ENCODE data around the gene DOCK4.

Gene DOCK4

DNA sequence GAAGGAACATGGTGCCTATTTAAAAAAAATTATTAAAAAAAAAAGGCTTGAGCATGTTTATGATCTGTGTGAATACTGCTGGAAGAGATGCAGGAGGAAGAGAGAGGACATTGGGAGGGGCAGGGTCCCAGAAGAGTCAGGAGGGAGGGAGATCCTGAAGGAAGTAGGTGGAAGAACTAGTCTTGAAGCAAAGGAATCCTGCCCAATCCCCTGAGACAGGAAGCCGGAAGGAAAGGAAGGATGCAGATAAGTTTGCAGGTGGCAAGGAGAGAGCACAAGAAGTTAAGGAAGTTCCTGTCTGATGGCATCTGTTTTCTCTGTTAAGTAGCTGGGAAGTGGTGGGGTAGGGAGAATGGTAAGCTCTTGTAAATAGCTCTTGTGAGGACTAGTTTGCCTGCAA, 318.5 kb downstream of the DOCK4 start:
- no peak overlapping the region for H3K27ac Mint-ChIP-seq
- H3K9me3 Mint-ChIP-seq, result no peaks in the 10 kb centered on the region
- DNase-seq, result no peak
- no peaks in the 10 kb centered on the region for H3K4me1 Mint-ChIP-seq
- H3K4me3 Mint-ChIP-seq, result no peak overlapping the region
- no peaks in the 10 kb centered on the region for H3K36me3 Mint-ChIP-seq
- CTCF ChIA-PET, result no interaction called here
- no peaks in the 10 kb centered on the region for H3K27me3 Mint-ChIP-seq

DNA sequence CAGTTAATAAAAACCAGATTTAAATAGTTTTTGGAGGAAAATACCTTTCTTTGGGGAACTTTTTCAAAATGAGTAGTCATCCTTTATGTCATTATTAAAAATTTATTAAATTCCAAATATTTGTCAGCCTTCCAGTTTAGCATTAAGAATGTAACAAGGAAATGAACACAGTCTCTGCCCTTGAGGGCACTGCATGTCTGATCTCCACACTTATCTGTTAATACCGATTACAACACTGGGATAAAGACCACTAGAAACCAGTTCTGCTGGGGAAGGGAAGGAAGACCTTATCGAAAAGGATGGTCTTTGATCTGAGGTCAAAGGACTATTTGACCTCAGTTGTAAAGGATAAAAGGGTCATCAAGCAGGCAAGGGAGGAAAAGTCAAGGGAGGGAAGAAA, 320.0 kb downstream of the DOCK4 start:
- no peaks in the 10 kb centered on the region for H3K9me3 Mint-ChIP-seq
- no peak for DNase-seq
- no peaks in the 10 kb centered on the region for H3K36me3 Mint-ChIP-seq
- no peak overlapping the region for H3K4me3 Mint-ChIP-seq
- no peak overlapping the region for H3K27ac Mint-ChIP-seq
- no peaks in the 10 kb centered on the region for H3K4me1 Mint-ChIP-seq
- CTCF ChIA-PET, result no interaction called here
- H3K27me3 Mint-ChIP-seq, result no peaks in the 10 kb centered on the region

DNA sequence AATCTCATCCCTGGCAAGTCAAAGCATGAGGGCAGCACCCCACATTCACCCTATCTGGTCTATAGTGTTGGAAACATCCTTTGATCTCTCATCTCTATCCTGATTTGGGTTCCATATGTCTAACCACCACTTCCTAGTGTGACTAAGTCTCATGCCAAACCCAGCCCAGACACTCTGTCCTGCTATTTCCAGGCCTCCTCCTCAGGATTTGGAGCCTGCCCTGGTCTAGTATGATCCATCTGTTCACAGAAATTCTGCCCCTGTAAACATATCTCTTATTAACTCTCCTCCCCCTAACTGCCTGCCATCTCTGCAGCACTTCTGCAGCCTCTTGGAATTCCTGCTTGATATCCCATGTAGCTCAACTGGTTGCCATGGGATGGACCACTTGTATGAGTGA, 323.0 kb downstream of the DOCK4 start:
- CTCF ChIA-PET, result no interaction called here
- H3K27ac Mint-ChIP-seq, result no peak overlapping the region

DNA sequence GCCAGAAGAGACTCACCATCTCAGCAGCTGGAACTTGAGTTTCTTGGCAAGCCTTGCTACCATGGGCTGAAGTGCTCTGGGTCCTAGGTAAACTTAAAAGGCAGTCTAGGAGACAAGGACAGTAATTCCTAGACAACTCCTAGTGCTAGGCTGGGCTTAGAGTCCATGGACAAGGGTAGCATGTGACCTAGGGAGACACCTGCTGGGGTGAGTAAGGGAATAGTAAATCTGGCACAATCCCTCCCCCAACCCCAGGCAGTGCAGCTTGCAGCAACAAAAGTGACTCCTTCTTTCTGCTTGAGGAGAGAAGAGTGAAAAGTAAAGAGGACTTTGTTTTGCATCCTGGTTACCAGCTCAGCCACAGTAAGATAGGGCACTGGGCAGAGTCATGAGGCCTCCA, 327.4 kb downstream of the DOCK4 start:
- no peaks in the 10 kb centered on the region for H3K4me1 Mint-ChIP-seq
- H3K27ac Mint-ChIP-seq, result no peak overlapping the region
- CTCF ChIA-PET, result no interaction called here
- no peak for DNase-seq
- H3K27me3 Mint-ChIP-seq, result peaks cover 6% of the 10 kb centered on the region
- no peaks in the 10 kb centered on the region for H3K9me3 Mint-ChIP-seq
- no peaks in the 10 kb centered on the region for H3K36me3 Mint-ChIP-seq
- H3K4me3 Mint-ChIP-seq, result no peak overlapping the region

More for the DNA sequence above, 323.0 kb downstream of the DOCK4 start:
- peaks cover 3% of the 10 kb centered on the region for H3K27me3 Mint-ChIP-seq
- no peaks in the 10 kb centered on the region for H3K4me1 Mint-ChIP-seq
- no peak overlapping the region for H3K4me3 Mint-ChIP-seq
- no peak for DNase-seq
- no peaks in the 10 kb centered on the region for H3K9me3 Mint-ChIP-seq
- H3K36me3 Mint-ChIP-seq, result no peaks in the 10 kb centered on the region

DNA sequence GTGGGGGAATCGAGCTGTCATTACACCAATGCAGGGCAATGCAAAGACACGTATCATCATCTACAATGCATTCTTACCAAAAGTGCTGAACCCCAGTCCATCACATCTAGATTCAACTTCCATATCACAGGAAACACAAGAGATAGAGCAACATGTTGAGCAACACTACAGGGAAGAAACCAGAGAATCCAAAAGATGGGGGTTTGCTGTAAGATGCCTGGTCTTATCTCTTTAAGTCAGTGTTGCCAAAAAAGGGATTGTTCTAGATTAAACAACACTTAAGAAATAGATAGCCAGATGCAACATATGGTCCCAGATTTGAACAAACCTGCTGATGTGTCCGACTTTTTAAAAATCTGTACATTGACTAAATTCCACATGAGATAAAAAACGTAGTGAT, 328.3 kb downstream of the DOCK4 start:
- H3K9me3 Mint-ChIP-seq, result no peaks in the 10 kb centered on the region
- DNase-seq, result no peak
- H3K27me3 Mint-ChIP-seq, result peaks cover 10% of the 10 kb centered on the region
- CTCF ChIA-PET, result no interaction called here
- no peaks in the 10 kb centered on the region for H3K36me3 Mint-ChIP-seq
- no peak overlapping the region for H3K27ac Mint-ChIP-seq
- H3K4me3 Mint-ChIP-seq, result no peak overlapping the region
- no peaks in the 10 kb centered on the region for H3K4me1 Mint-ChIP-seq

DNA sequence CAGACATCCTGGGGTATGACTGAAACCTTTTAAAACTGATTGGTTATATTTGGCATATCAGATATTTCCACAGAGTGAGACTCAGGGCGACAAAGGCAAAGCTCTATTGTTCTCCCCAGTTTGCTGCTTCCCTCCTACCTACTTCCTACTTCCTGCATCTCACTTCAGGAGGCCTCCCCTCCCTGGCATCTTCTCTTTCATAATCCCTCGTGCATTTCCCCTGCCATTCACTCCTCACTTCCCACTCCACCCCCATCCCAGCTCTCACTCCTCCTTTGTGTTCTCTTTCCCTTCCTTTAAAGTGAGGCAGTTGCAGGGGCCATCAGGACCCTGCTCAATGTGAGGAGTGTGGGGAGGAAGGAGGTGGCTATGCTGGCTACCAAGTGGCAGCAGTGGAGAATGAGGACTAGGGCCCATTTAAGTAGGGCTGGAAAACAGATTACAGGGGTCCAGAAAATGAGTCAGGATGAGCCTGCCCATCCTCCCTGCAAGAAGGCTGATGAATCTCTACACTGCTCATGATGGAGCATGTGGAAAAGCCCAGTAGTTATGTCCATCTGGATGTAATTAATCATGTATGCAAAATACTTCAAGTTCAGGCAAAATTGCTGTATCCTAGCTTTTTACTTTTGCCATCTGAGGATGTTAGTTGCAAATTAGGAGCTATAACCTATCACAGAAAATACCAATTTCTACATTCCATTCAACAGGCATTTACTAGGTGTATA, 332.1 kb downstream of the DOCK4 start:
- CTCF ChIA-PET, result no interaction called here
- Mint-ChIP-seq H3K4me1 (no peaks in the 10 kb centered on the region), H3K9me3 (no peaks in the 10 kb centered on the region), H3K36me3 (no peaks in the 10 kb centered on the region), H3K27ac (no peak overlapping the region), H3K4me3 (no peak overlapping the region), H3K27me3 (peaks cover 10% of the 10 kb centered on the region)
- DNase-seq, result no peak

DNA sequence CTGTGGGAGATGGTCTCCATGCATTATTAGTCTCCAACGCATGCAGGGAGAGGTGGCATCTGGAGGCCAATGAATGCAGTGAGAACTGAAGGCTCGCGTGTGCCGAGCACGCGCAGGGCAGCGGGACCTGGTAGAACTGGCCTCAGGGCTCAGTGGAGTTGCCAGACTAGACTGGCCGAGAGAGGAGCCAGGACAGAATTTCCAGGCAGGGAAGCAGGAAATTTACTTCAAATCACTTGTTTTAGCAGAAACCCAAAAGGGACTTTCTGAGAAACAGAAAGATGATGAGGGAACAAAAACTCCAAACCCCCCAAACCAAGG, 332.9 kb downstream of the DOCK4 start:
- no peaks in the 10 kb centered on the region for H3K36me3 Mint-ChIP-seq
- no peak for DNase-seq
- no peaks in the 10 kb centered on the region for H3K9me3 Mint-ChIP-seq
- H3K27ac Mint-ChIP-seq, result no peak overlapping the region
- H3K4me1 Mint-ChIP-seq, result no peaks in the 10 kb centered on the region
- CTCF ChIA-PET, result no interaction called here
- H3K4me3 Mint-ChIP-seq, result no peak overlapping the region
- H3K27me3 Mint-ChIP-seq, result peaks cover 7% of the 10 kb centered on the region

DNA sequence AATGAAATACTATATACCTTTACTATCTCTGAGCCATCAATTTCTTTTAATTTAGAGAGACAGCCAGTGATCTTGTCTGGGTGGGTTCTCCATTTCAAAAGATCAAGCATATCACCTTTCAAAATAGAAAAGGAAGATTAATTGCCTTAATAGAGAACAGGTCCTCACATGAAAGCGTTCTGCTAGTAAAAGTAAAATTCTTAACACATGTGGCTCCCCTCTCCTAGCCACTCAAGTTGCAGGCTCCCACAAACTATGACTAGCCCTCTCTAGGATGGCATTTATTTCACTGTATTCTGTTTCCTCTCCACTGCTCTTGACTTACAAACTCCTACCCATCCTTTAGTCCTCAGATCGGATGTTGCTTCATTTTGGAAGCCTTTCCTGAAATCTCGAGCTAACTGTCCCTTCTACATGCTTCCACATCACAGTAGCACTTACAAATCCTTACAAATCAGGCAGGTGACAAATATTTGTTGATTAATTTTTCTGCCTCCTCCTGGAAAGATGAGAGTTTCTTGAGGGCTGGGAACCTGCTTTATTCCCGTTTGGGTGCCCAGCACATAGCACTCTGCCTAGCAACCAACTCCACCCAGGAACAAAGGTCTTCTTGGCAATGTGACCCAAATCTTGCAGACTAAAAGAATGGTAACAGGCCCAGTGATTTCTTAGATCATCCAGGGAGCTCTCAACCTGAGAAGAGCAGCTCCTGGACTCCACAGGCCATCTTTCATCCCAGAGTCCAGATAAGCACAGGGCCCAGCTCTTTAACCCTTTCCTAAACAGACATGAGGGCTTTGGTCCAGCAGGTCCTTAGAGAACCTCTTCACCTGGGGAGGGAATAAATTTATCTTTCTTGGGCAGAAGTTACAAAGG, 333.5 kb downstream of the DOCK4 start:
- no peak overlapping the region for H3K4me3 Mint-ChIP-seq
- no peaks in the 10 kb centered on the region for H3K9me3 Mint-ChIP-seq
- peaks cover 7% of the 10 kb centered on the region for H3K27me3 Mint-ChIP-seq
- H3K36me3 Mint-ChIP-seq, result no peaks in the 10 kb centered on the region
- no peak for DNase-seq
- no peaks in the 10 kb centered on the region for H3K4me1 Mint-ChIP-seq
- H3K27ac Mint-ChIP-seq, result no peak overlapping the region
- CTCF ChIA-PET, result no interaction called here

DNA sequence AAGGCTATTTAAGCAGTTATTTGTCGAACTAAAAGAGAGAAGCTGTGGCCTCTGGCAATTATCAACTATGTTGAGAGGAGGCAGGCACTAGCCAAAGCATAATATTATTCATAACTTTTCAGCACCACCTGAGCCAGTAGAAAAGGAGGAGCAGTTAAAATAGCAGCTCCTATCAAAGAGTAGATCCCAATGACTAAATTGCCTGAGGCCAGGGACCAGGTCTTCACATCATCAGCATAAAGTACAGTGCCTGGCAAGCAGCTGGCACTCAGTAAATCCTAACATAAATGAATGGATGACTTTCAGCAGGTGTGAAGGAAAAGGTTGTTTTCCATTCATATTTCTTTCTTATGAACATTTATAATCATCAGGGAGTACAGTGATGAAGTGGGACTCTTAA, 334.9 kb downstream of the DOCK4 start:
- CTCF ChIA-PET, result no interaction called here
- H3K4me3 Mint-ChIP-seq, result no peak overlapping the region
- no peak for DNase-seq
- H3K27ac Mint-ChIP-seq, result no peak overlapping the region
- peaks cover 7% of the 10 kb centered on the region for H3K27me3 Mint-ChIP-seq
- H3K36me3 Mint-ChIP-seq, result no peaks in the 10 kb centered on the region
- H3K9me3 Mint-ChIP-seq, result no peaks in the 10 kb centered on the region
- no peaks in the 10 kb centered on the region for H3K4me1 Mint-ChIP-seq

DNA sequence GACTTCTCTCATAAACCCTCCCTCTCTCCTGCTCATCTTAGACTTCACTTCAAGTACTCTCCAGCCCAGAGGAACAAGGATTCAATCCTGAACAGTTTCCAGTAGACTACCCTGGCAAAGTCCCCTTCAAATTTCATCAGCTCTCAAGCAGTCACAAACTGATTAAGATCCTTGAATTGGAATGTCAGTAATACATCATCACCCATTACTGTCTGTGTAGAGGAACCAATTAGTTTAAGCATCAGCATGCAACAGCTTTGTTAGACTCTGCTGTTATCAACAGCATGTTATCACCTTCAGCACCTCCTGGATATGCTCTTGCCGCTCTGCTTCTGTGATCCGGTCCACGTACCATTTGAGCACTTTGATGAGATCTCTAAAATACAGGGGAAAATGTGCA, 336.9 kb downstream of the DOCK4 start:
- CTCF ChIA-PET, result no interaction called here
- Mint-ChIP-seq H3K36me3 (no peaks in the 10 kb centered on the region), H3K27ac (no peak overlapping the region), H3K4me3 (no peak overlapping the region), H3K4me1 (no peaks in the 10 kb centered on the region), H3K9me3 (no peaks in the 10 kb centered on the region), H3K27me3 (peaks cover 7% of the 10 kb centered on the region)
- DNase-seq, result no peak

DNA sequence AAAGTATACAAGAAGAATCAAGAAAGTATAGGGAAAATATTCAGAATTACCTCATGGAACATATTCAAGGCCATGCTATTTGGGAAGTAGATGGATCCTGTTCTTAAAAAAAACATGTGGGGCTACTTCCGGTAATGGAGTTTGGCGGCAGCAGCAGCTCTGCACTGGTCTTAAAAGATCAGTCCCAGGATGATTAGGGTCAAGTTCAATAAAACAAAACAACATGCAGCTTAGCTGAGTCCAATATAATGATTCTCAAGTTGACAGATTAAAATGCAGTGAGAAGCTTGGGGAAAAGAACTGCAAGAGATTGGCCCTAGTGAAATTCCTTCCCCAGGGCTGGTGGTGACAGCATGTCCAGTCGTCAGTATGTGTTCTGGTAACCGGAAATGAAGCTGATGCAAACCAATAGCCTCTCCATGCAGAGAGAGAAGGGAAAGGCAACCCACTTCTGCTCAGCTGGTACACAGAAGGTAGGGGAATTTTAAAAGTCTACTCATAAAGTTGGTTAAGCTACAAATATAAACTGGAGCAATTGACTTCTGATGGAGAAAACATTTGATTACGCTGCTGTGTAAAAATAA, 338.8 kb downstream of the DOCK4 start:
- no peak for DNase-seq
- no peak overlapping the region for H3K27ac Mint-ChIP-seq
- CTCF ChIA-PET, result interaction anchor here (0.9 kb wide), 1 partner anchor 12 kb away, joined by 3 read pairs; no protein-coding TSS in a partner anchor
- no peaks in the 10 kb centered on the region for H3K9me3 Mint-ChIP-seq
- H3K36me3 Mint-ChIP-seq, result no peaks in the 10 kb centered on the region
- H3K4me3 Mint-ChIP-seq, result no peak overlapping the region
- no peaks in the 10 kb centered on the region for H3K27me3 Mint-ChIP-seq
- no peaks in the 10 kb centered on the region for H3K4me1 Mint-ChIP-seq

DNA sequence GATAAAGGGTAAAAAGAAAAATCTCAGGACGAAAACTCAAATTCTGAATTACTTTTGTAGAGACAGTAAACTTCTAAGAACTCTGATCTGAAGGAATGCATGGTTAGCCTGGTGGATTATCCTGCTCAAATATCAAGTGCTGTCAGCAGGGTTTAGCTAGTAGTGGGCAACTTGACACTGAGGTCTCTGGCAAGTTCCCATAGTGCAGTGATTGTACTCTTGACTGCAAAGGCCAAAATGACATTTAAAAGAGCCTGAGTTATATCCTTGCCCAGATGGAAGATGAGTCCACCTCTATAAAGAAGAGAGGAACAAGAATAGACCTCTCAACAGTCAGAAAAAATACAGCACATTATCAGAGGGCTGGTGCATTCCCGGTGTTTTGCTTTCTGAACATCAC, 339.4 kb downstream of the DOCK4 start:
- Mint-ChIP-seq H3K27ac (no peak overlapping the region), H3K4me3 (no peak overlapping the region), H3K27me3 (no peaks in the 10 kb centered on the region), H3K36me3 (no peaks in the 10 kb centered on the region), H3K9me3 (no peaks in the 10 kb centered on the region), H3K4me1 (no peaks in the 10 kb centered on the region)
- CTCF ChIA-PET, result interaction anchor here (0.9 kb wide), 1 partner anchor 11 kb away, joined by 3 read pairs; no protein-coding TSS in a partner anchor
- no peak for DNase-seq

DNA sequence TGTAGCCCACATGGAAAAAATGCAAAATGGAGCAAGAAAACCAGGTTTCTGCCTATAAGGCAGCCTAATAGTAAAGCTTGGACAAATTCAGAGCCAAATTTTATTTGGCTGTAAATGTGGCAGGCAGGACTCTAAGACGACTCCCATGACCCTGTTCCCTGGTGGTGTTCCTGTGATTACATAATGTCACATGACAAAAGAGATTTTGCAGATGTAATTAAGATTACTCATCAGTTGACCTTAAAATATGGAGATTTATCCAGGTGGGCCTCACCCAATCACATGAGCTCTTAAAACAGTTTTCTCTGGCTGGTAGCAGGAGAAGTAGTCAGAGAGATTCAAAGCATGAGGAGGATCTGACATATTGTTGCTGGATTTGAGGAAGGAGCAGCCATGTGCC, 340.8 kb downstream of the DOCK4 start:
- Mint-ChIP-seq H3K4me1 (peaks cover 2% of the 10 kb centered on the region), H3K27ac (no peak overlapping the region), H3K27me3 (no peaks in the 10 kb centered on the region), H3K36me3 (no peaks in the 10 kb centered on the region), H3K9me3 (no peaks in the 10 kb centered on the region), H3K4me3 (no peak overlapping the region)
- CTCF ChIA-PET, result interaction anchor here (2.0 kb wide), 1 partner anchor 10 kb away, joined by 7 read pairs; no protein-coding TSS in a partner anchor
- no peak for DNase-seq

DNA sequence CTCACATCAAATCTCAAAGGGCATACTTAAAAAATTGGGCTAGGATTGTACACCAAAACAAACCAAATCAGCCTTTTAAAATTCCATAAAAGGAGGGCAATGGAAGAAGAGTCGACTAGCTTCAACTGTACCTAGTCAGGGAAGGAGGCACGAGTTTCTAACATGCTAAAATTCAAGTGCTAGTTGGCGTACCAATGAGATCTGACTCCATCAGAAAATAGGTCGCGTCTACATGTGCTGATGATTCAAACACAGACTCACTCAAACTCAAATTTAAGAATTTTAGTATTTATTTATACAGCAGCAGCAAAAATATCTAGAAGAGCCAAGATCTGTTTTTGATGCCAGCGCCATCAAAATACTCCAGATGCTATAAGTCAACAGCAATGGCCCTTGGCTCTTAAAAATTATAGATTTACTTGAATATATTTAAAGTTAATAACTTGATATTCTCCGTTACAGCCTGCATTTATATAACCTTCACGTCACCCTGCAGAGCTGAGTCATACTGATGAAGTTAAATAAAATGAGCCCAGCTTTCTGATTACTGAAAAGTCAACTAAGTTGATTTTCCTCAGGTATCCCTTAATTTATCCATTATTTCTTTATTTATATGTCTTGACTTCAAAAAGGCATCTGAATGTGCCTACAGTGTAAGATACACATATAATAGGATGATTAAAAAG, 341.8 kb downstream of the DOCK4 start:
- no peaks in the 10 kb centered on the region for H3K9me3 Mint-ChIP-seq
- no peak overlapping the region for H3K4me3 Mint-ChIP-seq
- CTCF ChIA-PET, result interaction anchor here (2.0 kb wide), 1 partner anchor 9 kb away, joined by 7 read pairs; no protein-coding TSS in a partner anchor
- no peak for DNase-seq
- H3K27ac Mint-ChIP-seq, result no peak overlapping the region
- H3K27me3 Mint-ChIP-seq, result no peaks in the 10 kb centered on the region
- peaks cover 9% of the 10 kb centered on the region for H3K4me1 Mint-ChIP-seq
- no peaks in the 10 kb centered on the region for H3K36me3 Mint-ChIP-seq

All from activated naive CD4-positive, alpha-beta T cell treated with anti-CD3 and anti-CD28 coated beads, Interleukin-2, amount 10 ng/mL, durations not matched to agents 7 days and 5 days (primary cell).